CD4-positive, alpha-beta T cell treated with Interleukin-2 at 100 ng/mL for 4 hours (primary cell): Measurements from ENCODE around the gene SIRT6.
"Not testable (repeated sequence)": the region's sequence is repeated elsewhere in the genome, so short reads cannot be mapped to it uniquely, and the experiment has no call there.

Experiments
- DNase-seq: peaks from one replicate; pipeline ENCODE4 v3.0.0-alpha.2; 2020; ENCODE audit warnings: low spot score

SIRT6 gene

DNA sequence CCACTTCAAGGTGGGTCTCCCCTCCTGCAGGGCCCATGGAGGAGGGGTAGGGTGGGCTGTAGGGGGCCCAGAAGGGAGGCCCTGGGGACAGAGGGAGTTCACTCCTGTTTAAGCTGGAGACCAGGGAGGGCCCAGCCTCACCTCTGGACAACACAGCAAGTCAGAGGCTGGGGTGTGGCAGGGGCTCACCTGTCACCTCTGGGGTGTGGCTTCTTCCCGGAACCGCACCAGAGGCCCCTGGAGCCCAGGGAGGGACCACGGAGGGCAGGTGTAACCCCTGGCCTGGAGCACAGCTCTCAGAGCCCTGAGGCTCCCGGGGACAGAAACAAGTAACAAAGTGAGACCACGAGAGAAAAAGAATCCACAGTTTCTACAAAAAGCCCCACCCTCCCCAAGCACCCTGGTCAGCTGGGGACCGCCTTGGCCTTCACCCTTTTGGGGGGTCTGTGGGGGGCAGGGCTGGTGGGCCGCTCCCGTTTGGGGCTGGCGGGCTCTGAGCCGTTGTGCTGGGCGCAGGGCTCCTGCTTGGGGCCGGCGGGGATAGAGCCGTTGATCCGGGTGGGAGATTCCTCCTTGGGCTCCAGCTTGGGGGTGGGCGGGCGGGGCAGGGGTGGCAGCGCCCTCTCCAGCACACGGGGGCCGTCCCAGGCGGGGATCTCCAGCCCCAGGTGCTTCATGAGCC, 8.0 kb downstream of the SIRT6 start:
- no peak for DNase-seq

DNA sequence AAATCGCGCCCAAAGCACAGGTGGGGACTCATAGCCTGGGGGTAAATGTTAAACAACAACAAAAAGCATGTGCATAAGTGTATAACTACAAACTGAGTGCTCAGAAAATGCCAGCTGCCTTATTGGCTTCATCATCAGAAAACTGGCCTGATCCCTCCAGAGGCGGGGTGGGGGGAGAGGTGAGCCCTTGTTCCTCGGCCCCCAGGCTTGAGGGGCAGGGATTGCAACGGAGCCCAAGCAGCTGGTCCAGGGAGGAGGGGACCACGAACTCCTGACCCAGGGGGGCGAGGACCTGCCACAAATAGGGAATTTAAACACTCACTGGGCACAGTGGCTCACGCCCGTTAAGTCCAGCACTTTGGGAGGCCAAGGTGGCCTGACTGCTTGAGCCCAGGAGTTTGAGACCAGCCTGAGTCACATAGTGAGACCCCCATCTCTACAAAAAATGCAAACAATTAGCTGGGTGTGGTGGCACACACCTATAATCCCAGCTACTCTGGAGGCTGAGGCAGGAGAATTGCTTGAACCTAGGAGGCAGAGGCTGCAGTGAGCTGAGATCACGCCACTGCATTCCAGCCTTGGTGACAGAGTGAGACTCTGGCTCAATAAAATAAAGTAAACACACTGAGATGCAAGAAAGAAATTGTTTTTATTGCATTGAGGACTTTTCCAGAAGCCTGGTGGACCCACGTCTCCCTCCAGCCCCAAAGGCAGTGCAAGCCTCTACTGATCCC, 8.7 kb downstream of the SIRT6 start:
- DNase-seq, result no peak

DNA sequence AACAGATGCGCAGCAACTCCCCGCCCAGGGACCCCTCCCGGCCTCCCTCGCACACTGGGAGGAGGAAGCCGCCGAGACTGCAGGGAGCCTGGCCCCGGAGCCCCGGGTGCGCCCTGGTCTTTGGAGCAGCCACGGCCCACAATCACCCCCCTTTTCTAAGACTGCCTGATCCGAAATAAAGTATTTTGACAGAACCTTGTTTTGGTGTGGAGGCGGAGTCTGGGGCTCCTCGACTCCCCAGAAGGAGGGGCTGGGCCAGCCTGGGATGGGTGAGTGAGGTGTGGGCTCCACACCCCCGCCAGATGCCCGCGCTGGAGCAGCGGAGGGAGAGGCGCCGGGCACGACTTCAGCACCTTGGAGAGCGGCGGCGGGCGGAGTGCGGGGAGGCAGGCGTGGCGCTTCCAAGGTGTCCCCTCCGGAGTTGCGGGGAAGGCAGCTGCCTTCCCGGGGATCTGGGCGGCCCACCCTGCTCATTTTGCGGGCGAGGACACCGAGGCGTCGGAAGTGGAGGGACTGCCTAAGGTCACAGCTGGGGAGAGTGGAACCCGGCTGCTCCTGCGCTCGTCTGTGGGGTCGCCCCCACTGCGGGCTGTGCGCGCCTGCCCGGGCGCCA, 9.4 kb downstream of the SIRT6 start:
- peak; percentile 59 for DNase-seq

DNA sequence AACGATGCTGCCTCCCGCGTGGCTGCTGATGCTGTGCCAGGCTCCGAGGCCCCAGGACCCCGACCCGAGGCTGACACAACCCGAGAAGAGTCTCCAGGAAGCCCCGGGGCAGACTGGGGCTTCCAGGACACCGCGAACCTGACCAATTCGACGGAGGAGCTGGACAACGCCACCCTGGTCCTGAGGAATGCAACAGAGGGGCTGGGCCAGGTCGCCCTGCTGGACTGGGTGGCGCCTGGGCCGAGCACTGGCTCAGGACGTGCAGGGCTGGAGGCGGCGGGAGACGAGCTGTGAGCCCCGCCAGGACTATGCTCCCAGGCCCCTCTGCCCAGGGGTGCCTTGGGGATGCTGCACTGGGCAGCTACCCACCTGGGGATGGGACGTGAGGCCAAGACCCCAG, 10.7 kb downstream of the SIRT6 start:
- DNase-seq, result no peak

DNA sequence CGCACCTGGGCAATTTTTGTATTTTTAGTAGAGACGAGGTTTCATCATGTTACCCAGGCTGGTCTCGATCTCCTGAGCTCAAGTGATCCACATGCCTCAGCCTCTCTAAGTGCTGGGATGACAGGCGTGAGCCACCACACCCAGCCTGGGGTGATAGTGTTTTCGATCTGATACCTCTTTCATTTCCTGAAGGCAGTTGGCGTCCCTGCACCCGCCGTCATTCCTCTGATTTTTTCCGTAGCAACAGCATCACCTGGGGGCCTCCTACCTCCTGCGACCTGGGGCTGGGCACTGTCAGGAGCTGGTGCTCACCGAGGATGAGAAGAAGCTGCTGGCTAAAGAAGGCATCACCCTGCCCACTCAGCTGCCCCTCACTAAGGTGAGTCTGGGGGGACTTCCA, 18.1 kb downstream of the SIRT6 start:
- DNase-seq, result no peak

DNA sequence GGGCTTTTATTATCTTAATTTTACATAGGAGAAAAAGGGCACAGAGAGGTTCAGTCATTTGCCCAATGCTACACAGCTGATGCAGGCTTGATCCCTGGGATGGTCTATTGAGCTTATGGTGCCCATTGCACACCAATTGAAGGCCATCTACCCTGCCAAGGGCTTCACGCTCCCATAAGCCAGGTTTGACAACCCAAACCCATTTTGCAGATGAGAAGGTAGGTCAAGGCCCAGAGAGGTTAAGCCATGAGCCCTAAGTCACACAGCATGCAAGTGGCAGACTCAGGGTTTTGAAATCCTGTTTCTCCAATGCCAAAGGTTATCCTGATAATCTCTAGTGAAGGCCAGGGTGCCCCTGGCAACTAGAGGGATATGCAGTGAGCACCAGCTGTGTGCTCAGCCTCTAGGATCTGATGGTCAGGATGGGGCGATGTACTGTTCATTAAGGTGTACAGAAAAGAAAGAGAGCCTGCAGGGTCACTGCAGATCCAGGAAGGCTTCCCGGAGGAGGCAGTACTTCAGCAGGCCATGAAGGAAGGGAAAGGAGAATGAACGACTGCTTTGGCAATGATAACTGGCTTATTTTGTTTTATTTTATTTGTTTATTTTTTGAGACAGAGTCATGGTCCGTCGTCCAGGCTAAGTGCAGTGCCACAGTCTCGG, 20.8 kb downstream of the SIRT6 start:
- no peak for DNase-seq

DNA sequence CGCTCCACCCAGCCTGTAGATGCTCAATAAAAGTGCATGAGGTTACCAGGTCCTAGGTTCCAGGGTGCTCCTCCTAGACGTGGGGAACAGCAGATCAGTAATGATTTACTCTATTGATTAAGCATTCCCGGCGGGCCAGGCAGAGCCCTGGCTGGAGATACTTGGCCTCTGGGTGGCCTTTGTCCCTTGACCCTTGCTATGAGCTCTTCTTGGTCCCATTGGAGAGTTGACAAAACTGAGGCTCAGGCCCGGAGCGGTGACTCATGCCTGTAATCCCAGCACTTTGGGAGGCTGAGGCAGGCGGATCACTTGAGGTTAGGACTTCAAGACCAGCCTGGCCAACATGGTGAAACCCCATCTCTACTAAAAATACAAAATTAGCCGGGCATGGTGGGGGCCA, 24.4 kb downstream of the SIRT6 start:
- not testable (repeated sequence) for DNase-seq

DNA sequence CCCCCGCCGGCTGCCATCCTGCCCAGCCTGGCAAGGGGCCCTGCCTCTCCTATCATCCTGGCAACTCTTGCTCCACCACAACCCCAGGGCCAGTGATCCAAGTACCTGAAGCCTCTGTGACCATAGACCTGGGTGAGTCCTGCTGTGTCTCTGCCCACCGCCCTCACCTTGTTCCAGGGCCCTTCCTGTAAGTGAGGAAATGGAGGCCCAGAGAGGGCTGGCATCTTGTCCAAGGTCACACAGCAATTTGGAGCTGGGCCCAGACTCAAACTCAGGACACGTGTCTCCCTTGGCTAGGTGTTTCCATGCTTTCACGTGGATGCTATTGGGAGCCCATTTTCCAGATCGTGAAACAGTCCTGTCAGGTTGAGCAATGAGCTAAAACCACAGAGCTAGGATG, 25.2 kb downstream of the SIRT6 start:
- no peak for DNase-seq

DNA sequence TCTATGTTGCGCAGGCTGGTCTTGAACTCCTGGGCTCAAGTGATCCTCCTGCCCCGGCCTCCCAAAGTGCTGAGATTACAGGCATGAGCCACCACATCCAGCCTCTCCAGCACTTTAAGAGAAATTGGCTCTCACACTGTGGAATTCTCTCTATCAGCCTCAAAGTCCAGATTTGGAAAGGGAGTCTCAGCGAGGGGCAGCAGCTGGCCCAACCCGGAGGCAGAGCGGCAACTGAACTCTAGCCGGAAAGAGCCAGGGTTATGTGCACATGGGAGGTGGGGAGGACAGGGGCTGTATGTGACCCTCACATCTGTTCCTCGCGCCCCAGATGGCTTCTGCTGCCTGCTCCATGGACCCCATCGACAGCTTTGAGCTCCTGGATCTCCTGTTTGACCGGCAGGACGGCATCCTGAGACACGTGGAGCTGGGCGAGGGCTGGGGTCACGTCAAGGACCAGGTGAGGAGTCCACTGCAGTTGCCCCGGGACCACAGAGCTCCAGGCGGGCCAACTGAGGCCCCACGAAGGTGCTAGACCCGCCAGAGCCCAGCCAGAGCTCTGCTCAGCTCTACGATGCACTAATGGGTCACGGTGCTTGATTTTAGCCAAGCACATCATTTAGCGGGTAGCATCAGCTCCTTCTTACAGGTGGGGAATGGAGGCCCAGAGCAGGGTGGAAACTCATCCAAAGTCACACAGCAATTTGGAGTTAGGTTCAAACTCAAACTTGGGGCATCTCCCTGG, 27.6 kb downstream of the SIRT6 start:
- no peak for DNase-seq

DNA sequence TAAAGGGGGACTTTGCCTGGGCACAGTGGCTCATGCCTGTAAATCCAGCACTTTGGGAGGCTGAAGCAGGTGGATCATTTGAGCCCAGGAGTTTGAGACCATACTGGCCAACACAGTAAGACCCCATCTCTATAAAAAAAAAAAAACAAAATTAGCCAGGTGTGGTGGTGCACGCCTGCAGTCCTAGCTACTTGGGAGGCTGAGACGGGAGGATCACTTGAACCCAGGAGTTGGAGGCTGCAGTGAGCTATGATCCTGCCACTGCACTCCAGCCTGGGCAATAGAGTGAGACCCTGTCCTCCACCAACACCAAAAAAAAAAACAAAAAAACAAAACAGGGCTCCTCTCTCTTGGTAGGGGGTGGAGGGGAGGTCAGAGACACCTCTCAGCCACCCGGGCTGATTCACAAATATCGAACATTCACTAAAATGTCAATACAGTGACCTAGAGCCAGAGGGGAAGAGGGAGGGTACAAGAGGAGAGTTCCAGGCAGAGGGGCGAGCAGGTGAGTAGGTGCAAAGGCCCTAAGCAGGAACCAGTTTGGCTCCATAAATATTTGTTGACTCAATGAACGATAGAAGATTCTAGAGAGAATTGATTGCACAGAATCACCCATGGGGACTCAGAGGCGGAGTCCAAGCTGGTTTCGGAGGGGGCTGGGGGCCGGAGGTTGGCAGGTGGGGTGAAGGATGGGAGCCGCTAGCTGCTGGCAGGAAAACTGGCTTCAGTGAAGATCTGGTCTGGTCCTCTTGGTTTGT, 29.9 kb downstream of the SIRT6 start:
- DNase-seq, result no peak

DNA sequence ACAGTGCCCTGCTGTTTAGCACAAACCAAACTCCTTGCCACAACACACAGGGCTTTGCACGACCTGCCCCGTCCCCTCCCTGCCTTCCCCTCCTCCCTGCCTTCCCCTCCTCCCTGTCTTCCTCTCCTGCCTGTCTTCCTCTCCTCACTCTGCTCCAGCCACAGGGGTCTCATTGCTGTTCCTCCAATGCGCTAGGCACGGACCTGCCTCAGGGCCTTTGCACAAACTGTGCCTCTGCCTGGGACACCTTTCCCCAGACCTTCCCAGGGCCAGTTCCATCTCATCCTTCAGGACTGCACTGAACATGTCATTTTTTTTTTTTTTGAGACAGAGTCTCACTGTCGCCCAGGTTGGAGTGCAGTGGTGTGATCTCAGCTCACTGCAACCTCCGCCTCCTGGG, 30.7 kb downstream of the SIRT6 start:
- no peak for DNase-seq

DNA sequence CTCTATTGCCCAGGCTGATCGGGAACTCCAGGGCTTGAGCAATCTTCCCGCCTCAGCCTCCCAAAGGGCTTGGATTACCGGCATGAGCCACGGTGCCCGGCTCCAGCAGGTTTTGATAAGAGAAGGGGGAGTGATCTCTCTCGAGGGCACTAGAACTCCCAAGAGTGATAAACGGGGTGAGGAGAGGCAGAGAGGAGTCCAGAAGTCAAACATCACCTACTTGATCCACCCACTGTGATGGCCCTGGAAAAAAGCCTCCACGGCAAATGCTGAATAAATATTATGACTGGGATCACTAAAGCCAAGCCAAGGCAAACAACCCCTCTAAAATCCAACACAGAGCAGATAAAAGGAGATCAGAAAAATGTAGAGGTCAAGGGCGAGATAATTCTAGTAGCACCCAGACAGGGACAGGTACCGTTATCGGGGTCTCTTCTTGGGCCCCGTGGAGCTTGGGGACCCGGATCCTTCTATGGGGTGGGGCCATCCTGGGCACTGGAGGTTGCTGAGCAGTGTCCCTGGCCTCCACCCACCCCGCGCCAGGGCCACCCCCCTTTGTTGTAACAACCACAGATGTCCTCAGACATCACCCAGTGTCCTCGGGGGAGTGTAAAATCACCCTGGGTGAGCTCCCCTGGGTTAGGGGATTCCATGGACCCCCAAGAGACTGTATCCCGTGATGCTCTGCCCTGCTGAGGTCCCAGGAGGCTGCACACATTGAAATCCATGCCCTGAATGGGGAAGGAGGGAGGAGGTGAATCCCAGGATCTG, 32.7 kb downstream of the SIRT6 start:
- DNase-seq, result no peak

DNA sequence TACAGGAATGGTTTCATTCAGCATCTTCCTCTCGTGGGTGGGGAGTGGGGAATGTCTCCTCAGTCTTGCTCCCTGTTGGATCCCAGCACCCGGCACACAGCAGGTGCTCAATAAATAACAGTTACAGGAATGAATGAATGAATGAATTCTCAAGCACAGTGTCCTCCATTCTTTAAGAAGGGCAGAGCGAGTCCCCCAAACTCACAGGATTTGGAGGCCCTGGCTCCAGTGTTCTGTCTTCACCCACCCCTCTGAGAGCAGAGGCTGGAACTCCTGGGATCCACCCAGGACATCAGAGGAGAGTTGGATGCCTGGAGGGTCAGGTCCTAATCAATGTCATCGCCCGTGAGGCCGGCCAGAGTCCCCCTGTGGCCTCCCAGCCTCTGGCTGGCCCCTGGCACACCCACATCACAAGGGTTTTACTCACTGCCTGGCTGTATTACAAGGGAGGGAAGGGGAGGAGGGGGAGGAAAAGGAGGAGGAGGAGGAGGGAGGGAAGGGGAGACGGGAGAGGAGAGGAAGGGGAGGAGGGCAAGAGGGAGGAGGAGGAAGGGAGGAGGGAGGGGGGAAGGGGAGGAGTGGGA, 37.6 kb downstream of the SIRT6 start:
- no peak for DNase-seq

DNA sequence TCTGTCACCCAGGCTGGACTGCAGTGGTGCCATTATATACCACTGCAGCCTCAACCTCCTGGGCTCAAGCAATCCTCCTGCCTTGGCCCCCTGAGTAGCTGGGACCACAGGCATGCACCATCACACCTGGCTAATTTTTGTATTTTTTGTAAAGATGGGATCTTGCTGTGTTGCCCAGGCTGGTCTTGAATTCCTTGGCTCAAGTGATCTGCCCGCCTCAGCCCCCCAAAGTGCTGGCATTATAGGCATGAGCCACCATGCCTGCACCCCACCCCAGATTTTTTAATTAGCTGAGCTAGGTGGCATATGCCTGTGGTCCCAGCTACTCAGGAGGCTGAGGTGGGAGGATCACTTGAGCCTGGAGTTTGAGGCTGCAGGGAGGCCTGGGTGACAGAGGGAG, 39.4 kb downstream of the SIRT6 start:
- not testable (repeated sequence) for DNase-seq

DNA sequence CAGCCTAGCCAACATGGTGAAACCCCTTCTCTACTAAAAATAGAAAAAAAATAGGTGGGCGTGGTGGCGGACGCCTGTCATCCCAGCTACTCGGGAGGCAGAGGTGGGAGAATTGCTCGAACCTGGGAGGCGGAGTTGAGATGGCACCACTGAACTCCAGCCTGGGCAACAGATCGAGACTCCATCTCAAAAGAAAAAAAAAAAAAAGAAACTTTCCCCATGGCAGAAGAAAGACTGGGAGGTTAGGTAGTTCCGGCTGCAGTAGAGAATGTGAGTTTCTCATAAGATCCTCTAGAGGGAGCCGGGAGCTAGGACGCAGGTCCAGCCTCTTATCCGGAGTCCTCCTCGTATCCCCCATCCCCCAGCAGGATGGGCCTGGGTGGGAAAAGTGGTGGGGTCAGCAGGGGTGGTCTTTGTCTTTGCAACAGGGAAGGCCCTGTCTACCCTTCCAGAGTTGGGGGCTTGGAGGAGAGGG, 42.1 kb downstream of the SIRT6 start:
- DNase-seq, result peak; percentile 45

DNA sequence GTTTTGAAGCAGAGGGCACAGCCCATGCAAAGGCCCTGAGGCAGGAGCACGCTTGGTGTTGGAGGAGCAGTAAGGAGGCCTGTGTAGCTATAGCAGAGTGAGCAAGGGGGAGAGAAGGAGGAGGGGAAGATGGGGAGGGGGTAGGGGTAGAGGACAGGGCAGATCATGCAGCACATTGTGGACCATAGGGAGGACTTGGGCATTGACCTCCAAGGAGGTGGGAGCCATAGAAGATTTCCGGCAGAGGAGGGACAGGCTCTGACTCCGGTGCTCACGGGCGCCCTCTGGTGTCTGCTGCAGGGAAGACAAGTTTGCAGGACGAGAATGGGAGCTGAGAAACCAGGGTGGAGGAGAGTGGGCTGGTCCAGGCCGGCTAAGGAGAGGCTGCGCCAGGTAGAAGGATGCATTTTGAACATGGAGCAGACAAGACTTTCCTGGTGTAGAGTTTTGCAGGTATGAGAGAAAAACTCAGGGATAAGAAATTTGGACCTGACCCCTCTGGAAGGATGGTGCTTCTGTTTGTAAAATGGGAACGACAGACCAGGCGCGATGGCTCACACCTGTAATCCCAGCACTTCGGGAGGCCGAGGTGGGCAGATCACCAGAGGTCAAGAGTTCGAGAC, 42.6 kb downstream of the SIRT6 start:
- DNase-seq, result peak; percentile 88

DNA sequence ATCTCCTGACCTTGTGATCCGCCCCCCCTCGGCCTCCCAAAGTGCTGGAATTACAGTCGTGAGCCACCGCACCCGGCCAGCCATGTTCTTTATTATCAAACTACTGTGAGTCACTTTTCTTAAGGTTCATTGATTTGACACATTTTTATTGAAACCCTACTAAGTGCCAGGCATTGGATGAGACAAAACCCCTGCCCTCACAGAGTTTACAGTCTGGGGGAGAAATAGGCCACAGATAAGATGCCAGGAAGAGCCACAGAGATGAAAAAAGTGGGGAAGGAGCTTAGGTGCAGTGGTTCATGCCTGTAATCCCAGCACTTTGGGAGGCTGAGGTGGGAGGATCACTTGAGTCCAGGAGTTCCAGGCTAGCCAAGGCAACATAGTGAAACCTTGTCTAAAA, 43.9 kb downstream of the SIRT6 start:
- DNase-seq, result no peak

DNA sequence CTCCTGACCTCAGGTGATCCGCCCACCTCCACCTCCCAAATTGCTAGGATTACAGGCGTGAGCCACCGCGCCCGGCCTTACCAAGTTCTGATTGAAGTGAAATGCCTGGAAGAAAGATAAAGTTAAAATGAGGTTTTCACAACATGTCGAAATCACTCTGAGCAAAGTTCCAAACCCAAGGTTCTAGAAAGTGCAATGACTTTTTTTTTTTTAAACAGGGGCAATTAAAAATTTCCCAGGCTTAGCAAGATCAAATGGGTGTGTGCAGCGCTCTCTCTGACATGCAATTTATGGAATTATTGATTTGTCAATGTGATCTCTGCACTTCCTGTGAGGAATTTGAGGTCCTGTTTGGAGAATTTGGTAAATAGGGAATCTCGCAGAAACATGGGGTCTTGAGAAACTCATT, 45.7 kb downstream of the SIRT6 start:
- DNase-seq, result no peak

DNA sequence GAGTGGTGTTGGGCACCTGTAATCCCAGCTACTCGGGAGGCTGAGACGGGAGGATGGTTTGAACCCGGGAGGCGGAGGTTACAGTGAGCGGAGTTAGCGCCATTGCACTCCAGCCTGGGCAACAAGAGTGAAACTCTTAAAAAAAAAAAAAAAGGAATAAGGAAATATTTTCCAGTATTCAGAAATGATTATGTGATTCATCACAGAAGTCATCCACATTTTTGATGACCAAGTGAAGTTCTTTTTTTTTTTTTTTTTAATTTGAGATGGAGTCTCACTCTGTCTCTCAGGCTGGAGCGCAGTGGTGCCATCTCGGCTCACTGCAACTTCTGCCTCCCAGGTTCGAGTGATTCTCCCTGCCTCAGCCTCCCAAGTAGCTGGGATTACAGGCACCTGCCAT, 47.0 kb downstream of the SIRT6 start:
- not testable (repeated sequence) for DNase-seq

DNA sequence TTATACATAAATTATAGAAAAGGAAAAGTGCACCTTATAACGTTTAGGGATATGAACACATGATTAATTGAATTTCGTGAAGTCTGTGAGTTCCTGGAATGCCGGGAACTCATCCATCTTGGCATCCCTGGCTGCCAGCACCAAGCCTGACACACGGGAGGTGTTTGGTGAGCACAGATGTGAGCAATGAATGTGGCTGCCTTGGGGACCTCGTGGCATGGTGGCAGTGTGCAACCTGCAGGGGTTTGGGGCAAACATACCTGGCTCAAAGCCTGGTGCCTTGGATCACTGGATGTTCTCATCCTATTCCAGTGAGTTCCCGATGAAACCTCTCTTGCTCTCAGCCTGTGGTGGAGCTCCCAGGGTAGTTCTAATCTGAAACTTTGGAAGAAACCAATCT, 48.0 kb downstream of the SIRT6 start:
- no peak for DNase-seq
